Stimulated activated CD8-positive, alpha-beta memory T cell treated with anti-CD3 and anti-CD28 coated beads, Interleukin-2, amount 100 ng/mL, for 48 hours (primary cell): ENCODE results near the gene JUP.
A peak's percentile ranks its signal among the peaks of the same experiment; 100 is the strongest.

Experiments
- DNase-seq, 2 donors: peaks; one replicate each; pipeline ENCODE4 v3.0.0-alpha.2; 2020; ENCODE audit warnings: low read depth in 2 of 2

The JUP gene

DNA sequence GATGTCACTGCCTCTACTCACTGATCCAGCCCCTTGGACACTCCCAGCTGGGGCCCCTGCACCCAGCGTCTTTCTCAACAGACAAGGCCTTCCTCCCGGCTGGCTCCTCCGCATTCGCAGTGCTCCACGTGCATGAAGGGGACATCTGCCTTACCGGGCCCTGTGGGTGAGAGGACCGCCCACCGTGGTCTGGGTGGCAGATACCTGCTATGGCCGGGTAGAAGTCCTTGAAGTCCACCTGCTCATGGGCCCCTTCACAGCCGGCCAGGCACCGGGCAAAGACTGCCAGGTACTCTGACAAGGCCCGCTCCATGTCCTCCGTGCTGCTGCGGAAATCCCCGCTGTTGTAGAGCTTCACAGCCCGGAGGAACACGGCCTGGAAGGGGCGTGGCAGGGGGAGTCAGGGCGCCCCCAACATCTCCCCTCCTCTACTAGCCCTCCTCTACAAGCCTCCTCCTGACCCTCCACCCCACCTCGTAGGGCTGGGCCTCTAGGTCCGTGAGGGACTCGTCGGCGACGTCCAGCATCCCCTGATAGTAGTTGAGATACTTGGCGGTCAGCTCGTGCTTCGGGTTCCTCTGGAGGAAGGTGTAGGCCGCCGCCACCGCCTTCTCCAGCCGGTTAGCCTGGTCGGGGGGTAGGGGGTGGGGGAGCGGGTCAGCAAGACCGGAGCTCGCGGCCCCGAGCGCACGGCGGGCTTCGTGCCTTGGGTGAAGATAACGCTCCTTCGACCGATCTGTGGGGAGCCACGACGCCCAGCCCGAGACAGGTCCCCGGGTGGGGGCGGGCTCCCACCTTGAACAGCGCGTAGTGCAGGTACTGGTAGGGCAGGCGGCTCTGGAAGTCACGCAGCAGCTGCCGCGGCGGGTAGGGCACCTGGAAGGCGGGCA, 24.4 kb upstream of the JUP start:
- DNase-seq = no peak

DNA sequence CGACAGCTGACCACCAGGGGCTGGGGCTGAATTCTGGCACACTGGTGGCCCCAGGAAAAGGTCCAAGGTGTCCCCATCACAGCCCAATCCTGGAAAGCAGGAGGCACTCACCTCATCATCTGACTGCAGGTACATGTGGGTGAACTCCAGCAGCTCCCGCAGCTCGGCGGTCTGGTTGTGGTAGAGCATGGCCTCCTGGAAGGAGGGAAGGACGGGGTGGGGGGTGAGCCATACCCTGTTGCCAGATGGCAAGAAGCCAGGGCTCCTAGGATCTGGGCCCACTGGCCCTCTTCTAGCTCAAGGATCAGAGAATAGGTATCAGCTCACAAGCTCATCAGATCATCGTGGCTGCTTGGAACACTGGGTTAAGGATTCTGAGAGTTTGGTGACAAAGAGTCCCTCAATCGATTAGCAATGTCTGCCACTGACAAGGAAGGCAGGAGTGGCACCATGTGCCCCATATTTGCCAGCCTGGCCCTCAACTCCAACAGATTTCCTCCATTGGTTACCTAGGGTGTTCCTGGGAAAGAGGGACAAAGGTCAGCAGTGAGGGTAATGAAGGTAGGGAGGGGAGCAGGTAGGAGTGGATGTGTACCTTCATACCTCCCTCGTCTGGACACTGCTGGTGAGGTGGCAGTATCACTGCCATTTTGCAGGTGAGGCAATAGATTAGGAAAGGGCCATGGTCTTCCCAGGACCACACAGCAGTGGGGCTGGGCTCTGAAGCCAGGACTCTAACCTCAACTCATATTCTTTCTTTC, 20.4 kb upstream of the JUP start:
- no peak for DNase-seq

DNA sequence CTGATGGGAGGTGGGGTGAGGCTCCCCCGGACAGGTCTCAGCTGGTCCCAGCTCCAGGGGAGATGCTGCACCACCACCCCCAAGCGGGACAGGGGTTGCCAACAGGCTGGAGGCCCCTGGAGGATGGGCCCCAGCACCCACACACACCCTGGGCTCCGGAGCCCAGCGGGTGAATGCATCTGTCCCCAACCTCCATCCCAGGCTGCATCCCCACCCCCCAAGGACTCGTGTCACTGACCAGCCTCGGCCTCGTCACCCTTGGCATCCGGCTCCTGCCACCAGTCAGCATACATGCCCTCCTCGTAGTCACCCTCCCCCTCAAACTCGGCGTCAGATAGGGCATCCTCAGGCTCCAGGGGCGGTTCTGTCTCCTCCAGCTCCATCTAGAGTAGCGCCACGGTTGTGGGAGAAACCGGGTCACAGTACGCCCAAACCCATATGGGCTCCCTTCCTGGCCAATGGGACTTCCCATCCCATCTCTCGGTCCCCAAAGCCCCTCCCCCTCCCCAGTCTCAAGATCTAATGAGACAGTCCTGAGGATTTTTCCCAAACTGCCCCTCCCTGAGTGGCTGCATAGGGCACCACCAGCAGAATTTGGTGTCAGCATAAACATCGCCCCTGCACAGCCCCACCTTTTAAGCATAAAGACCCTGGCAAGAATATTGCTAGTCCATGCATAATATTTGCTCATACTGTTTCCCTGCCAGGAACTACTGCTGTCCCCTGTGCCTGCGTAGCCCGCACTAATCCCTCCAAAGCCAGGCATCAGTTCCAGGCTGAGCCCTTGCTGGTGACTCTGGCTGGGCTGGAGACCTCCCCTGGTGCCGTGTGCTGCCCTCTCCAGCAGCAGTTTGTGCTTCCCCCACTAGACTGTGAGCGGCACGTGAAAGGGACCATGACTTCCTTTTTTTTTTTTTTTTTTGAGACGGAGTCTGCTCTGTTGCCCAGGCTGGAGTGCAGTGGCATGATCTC, 16.8 kb upstream of the JUP start:
- DNase-seq = no peak

DNA sequence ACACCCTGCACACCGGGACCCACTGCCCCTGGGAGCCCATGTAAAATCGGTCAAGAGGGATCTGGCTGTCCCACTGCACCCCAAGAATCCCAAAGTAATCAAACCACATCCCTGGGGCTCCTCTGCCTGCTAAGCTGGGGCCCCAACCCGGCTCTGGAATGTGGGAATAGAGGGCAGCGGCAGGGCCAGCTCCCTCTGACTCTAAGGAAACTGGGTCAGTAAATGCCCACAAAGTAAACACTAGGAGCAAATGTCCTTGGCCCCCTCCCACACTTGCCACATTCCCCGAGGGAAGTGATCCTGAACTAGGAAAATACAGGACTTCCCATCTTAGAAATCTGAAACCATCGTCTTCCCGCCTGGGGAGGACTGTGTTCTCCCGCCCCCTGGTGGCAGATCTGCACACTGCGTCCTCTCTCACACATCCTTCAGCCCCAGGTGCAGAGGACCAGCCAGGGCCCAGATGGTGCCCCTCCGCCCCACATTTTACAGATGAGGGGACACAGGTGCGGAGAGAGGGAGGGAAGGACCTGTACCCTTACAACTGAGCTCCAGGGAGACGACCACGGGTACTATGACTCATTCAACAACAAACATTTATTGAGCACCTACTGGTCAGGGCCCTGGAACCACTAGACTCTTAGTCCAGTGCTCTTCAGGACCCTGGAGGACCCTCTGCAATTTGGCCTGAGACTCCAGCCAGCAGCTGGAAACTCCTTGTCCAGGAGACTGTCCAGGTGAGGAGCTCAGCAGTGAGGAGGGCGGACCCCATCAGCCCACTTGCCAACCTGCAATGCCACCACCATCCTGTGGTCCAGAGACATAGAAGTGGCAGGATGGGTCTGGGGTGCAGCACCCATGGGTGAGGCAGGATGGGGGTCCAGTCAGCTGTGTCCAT, 15.1 kb upstream of the JUP start:
- peak; percentile 63 to 69 for DNase-seq

DNA sequence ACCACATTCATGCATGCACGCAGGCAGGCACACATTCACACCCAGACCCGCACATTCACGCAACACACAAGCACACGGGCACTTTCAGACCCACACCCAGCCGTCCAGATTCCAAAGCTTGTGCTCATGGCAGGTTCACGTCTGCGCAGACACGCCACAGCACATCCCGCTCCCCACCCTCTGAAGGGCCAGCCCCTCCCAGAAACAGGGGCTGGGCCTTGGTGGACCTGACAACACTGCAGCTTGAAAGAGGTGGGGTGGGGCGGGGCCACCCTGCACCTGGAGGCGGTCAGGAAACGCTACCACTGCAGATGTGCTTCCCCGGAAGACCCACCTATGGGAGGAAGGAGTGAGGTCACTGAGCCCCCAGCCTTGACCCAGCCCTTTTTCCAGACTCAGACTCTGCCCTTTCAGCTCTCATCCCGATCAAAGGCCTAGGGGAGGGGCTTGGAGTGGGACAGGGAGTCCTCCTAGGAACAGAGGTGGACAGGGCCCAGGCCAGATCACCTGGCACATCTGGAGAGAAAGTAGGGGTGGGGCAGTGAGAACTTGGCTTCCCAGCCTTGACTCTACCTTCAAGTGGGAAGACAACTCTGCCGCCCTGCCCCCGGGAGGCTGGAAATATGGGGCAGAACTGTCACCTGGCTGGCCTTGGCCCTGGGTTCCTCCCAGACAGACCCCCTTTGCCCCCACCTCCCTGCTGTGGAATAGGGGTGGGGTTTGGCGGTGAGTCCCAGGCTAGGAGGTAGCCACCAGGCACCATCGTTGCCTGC, 14.3 kb upstream of the JUP start:
- no peak for DNase-seq

DNA sequence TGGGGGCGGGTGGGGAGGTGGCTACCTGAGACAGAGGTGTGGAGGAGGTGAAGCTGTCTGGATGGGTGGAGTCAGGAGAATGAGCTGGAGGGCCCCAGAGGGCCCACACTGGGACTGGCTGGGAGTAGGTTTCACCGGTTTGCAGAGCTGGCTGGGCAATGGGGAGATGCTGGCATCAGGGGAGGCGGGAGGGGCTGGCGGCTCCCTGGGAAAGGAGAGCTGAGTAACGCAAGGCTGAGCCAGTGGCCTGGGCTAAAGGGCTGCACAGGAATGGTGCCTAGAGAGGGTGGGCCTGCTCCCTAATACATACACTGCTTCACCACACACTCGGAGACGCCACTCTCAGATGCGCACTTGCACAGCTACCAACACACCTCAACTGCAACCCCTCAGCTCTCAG, 12.9 kb upstream of the JUP start:
- DNase-seq = no peak

DNA sequence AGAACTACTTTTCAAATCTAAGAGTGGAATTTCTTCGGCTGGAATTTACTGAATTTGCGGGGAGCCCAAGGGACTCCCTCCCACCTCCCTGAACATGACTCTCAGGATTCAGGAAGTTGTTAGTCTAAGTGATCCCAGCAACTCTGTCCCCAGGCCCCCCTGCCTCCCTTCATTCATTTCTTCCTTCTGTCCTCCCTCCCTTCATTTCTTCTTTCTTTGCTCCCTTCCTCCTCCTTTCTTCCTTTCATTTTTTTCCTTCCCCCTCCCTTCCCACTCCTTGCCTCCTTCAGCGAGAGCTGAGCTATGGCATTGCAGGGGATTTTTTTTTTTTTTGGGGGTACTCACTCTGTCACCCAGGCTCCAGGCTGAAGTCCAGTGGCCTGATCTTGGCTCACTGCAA, 10.9 kb upstream of the JUP start:
- DNase-seq = no peak

DNA sequence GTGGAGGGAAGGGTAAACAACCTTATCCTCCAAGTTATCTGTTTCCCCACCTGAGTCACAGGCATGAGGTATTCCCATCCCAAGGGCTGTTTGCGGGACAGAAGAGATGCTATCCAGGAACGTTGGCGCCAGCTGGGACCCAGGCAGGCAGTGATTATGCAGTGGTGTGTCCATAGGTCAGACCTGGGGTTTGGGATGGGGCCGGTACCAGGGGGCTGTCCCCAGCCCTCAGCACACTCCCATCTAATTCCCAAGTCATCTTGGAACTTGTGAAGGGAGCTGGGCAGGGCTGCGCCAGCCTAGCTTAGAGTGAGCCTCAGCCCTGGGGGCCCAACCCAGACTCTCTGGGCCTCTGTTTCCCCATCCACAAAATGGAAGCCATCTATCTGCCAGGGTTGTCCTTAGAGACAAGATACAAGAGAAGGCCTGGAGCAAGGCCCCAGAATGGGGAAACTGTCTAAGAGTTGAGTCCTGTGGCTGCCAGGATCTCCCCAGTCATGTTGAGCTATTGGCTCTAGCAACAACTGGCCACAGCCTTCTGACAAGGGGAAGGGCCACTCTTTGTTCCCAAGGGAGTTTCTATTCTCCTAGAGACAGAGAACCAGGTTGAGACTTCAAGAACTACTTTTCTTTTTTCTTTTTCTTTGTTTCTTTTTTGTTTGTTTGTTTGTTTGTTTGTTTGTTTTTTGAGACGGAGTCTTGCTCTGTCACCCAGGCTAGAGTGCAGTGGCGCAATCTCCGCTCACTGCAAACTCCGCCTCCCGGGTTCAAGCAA, 9.8 kb upstream of the JUP start:
- no peak for DNase-seq

DNA sequence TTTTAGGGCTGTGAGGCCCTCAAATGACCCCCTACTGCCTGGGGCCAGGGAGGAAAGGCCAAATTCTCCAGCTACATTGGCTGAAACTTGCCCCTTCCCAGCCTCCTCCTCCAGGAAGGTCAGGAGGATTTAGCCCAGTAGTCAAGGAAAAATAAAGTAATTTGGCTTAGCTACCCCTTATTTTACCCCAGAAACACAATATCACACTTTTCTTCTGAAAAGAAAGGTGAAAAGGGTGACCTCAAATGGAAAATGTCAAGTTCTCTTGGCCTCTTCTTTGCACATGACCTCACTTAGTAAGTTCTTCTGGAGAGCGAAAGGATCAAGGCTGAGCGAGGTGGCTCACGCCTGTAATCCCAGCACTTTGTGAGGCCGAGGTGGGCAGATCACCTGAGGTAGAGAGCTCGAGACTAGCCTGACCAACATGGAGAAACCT, 8.0 kb upstream of the JUP start:
- DNase-seq = no peak

DNA sequence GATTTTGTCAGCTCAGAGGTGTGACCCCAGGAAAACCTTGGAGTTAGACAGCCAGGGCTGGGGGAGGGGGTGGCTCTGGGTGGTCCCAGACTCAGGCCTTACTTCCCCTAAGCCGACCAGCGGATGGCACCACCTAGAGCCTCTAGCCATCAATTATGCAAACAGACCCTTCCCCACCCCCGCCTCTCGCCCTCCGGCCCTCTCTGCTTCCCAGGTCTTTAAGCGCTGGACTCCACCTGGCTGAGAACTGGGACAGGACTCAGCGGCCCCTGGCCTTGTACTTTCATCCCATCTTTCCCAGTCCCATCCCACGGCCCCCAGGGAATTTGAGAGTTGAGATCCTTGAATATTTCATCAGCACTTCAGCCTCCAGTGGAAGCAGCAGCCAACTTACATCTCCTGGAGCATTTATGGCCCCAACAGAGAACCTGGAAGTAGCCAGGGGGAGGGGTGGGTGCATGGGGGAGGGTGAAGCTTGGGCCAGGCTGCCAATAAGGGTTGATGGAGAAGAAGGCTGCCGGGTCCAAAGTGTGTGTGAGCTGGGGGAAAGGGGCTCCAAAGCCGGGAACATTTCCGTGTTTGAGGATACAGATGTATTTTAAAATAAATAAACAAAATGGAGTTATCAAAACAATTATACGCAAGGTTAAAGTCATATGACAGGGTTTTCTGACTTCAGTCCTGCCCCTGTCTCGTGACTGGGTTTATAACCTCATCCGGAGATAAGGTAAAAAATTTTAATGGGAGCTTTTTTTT, 7.5 kb upstream of the JUP start:
- DNase-seq = no peak

DNA sequence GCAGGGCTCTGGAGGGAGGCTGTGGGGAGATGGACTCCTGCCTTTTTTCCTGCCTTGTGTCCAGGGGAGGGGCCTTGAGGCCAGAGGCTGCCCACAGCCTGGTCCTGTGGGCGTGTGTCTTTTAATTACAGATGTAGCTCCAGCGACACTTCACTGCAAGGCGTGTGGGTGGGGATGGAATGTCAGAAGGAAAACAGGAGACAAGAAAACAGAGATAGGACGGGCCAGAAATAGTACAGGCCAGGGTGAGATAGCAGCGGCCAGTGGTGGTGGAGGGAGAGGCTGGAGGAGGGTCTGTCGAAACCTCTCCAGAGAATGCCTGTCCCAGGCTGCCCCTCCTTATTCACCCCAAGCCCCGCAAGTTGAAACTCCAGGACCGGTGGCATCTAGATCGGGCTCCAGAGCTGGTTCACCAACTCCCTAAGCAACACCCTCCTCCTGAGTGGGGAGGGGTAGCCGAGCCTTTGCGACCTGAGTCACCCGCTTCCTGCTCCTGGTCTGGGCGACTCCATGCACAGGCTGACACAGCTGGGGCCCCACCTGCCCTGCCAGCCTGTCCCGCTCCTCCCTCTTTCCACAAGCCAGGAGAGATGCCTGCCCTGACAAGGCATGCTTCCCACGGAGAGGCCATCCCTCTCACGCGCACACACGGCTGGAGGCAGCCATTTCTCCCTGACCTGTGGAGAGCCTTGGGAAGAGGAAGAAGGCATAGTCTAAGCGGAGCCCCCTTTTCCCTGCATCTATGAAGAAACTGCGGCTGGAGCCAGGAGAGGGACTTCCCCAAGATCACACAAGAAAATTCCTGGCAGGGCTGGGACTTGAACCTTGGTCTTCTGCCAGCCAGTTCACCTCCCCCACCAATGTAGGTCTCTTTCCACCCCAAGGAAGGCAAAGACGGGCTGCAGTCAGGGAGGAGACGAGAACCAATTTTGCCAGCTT, 6.6 kb upstream of the JUP start:
- no peak for DNase-seq

DNA sequence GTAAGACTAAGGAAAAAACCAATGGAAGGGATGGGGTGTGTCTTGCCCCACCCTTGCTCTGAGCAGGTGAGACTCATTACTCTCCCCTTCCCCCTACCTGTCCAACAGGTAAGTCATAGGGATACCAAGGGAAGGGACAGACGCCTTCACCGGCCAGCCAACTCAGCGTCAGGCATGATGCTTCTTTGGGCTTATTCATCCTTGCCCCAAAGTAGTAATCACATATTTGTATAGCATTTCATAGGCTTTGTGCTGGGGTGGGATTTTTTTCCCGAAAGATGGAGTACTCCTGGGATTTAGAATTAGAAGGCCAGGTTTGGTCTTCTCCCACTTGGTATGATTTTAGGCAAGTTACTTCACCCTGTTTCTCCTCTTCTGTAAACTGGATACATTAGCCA, 509 bp upstream of the JUP start:
- no peak for DNase-seq

DNA sequence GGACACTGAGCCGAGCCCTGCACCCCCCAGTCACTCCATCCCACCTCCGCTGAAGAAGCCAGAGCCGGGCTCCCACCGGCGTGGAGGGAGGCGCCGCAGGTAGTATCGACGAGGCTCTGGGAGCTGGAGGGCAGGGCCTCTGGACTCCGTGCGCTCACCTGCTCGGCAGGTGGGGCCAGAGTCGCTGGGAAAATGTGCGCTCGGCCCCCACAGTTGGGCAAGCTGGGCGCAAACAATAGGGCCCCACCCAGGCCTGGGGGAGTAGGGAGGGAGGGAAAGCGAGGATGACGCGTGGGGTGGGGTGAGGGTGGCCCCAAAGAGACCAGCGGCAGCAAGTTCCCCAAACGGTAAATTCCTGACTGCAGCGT, 668 bp downstream of the JUP start:
- DNase-seq = no peak

DNA sequence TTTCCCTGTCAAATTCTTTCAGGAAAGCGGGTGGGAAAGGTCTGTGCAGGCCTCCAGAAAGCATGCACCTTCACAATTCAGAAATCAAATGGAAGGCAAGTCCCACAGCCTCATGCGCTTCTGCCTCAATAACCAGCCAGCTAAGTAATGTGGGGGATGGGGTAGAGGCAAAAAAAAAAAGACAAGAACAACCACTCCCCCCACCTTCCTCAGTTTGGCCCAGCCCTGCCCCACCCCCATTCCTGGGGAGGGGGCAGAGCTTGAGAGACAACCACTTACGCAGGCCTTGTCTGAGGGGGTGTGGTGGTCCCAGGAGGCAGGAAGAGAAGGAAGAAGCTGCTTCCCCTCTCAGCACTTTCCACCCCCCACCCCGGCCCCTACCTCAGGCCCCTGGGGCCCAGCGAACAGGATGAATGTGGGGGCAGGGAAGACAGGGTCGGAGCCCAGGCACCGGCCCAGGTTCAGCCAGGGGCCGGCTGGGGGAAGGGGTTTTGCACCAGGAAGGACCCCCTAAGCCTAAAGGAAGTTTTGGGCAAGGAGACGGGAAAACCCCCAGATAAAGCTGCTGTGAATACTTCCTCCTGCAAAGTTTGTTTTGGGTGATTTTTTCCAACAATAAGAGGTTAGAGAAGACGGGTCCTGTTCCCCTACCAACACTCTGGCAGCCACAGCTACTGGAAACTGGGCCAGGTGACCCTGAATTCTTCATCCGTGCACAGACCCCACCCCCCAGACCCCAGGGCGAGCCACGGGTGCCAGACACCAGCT, 1.2 kb downstream of the JUP start:
- no peak for DNase-seq

DNA sequence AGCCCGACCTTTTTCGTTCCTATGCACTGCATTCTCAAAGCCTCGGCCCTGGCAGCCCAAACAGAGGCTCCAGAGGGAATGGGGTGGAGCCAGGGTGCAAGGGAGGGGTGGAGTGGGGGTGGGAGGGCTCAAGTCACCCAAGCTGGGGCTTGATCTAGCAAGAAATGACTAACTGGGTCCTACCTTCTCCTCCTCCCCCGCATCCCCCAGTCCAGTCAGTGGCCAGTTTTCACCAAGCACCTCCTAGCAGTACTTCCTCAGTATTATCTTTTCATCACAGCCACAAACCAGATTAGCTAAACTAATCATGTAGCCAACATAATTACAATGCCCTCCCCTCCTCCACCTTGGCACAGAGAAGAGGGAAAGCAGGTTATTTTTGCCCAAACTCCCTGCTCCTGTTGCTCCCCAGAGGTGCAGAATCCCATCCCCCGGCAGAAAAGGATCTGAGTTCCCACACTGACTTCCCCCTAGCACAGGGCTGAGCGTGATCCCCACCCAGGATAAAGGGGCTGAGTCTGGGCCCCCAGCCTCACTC, 2.2 kb downstream of the JUP start:
- no peak for DNase-seq

DNA sequence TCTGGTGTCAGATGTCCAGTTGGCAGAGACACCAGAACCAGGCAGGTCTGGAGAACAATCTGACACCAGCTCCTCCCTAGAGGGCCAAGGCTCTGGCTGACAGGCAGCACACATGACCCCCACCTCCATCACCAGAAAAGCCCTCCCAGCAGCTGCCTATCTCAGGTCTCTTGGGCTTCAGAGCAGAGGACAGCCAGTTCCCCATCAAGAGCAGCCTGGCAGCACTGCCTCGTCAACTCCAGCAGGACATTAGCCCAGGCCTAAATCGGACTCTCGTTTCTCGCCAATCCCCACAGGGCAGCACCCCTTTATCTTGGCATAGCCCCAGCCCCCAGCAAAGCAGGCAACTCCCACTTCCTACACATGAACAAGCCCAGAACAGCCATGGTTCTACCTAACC, 4.4 kb downstream of the JUP start:
- no peak for DNase-seq
